ENCODE results near the gene FCER1G. TPM values are rescaled to one million over a fixed set of nuclear protein-coding genes. Genes with fewer than 3 reads are reported as not detected.

The FCER1G gene
- total RNA-seq, 2 donors from 2014 or later: 0.68 to 0.69 TPM

- DNase-seq: no peak
- H3K4me1 ChIP-seq (ENCODE audit: control insufficient read depth, insufficient read depth, low read length): no peaks in the 10 kb centered on the region
- no peak for TF ChIP-seq CTCF (conservative IDR thresholded peaks at IDR 0.05)
- peaks cover 54% of the 10 kb centered on the region for H3K36me3 ChIP-seq (ENCODE audit: control insufficient read depth, insufficient read depth, low read length)
- WGBS, 2 experiments (ENCODE audit: insufficient coverage in 1 of 2, insufficient read length in 1 of 2): 94 to 96% methylated on average over 7 to 9 of the region's 9 CpGs
- no peaks in the 10 kb centered on the region for H3K9me3 Mint-ChIP-seq
- no peaks in the 10 kb centered on the region for H3K27me3 ChIP-seq (ENCODE audit: control insufficient read depth, insufficient read depth, low read length, poor library complexity, severe bottlenecking)
- no peak overlapping the region for H3K4me3 Mint-ChIP-seq
- no peaks in the 10 kb centered on the region for H3K9me3 ChIP-seq (ENCODE audit: control insufficient read depth, low read length)
- H3K9ac ChIP-seq (ENCODE audit: extremely low read depth, low read length, poor library complexity, severe bottlenecking): no peak overlapping the region
- no peaks in the 10 kb centered on the region for H3K27me3 Mint-ChIP-seq (ENCODE audit: insufficient read depth)
- peaks cover 51% of the 10 kb centered on the region for H3K36me3 Mint-ChIP-seq (ENCODE audit: low read depth)
- H3K27ac Mint-ChIP-seq: no peak overlapping the region
- no peak overlapping the region for H3K27ac ChIP-seq (ENCODE audit: low read depth, low read length)
- no peak overlapping the region for H3K4me3 ChIP-seq (ENCODE audit: low read length)
- peaks cover 36% of the 10 kb centered on the region for H3K4me1 Mint-ChIP-seq
These were observed 726 bp upstream of the FCER1G start for GRCh38 chr1:161214369-161214768.

- Mint-ChIP-seq H3K27ac (peak overlapping the region; percentile 62), H3K9me3 (no peaks in the 10 kb centered on the region), H3K27me3 (ENCODE audit: insufficient read depth) (no peaks in the 10 kb centered on the region), H3K36me3 (ENCODE audit: low read depth) (peaks cover 38% of the 10 kb centered on the region), H3K4me3 (no peak overlapping the region), H3K4me1 (peaks cover 44% of the 10 kb centered on the region)
- DNase-seq: peak; percentile 39
- H3K4me1 ChIP-seq (ENCODE audit: control insufficient read depth, insufficient read depth, low read length): no peaks in the 10 kb centered on the region
- no peaks in the 10 kb centered on the region for H3K27me3 ChIP-seq (ENCODE audit: control insufficient read depth, insufficient read depth, low read length, poor library complexity, severe bottlenecking)
- H3K9ac ChIP-seq (ENCODE audit: extremely low read depth, low read length, poor library complexity, severe bottlenecking): no peak overlapping the region
- no peak for TF ChIP-seq CTCF (conservative IDR thresholded peaks at IDR 0.05)
- peaks cover 28% of the 10 kb centered on the region for H3K36me3 ChIP-seq (ENCODE audit: control insufficient read depth, insufficient read depth, low read length)
- H3K9me3 ChIP-seq (ENCODE audit: control insufficient read depth, low read length): no peaks in the 10 kb centered on the region
- H3K27ac ChIP-seq (ENCODE audit: low read depth, low read length): no peak overlapping the region
- H3K4me3 ChIP-seq (ENCODE audit: low read length): no peak overlapping the region
- 88 to 92% methylated on average over 4 to 7 of the region's 7 CpGs for WGBS, 2 experiments (ENCODE audit: insufficient coverage in 1 of 2, insufficient read length in 1 of 2)
These were observed 2.0 kb downstream of the FCER1G start for GRCh38 chr1:161216945-161217712.

- H3K27ac Mint-ChIP-seq: peak overlapping the region; percentile 66
- H3K27me3 Mint-ChIP-seq (ENCODE audit: insufficient read depth): no peaks in the 10 kb centered on the region
- Histone ChIP-seq H3K27ac (ENCODE audit: low read depth, low read length) (no peak overlapping the region), H3K9me3 (ENCODE audit: control insufficient read depth, low read length) (no peaks in the 10 kb centered on the region), H3K9ac (ENCODE audit: extremely low read depth, low read length, poor library complexity, severe bottlenecking) (no peak overlapping the region), H3K36me3 (ENCODE audit: control insufficient read depth, insufficient read depth, low read length) (peaks cover 22% of the 10 kb centered on the region), H3K4me3 (ENCODE audit: low read length) (no peak overlapping the region), H3K4me1 (ENCODE audit: control insufficient read depth, insufficient read depth, low read length) (no peaks in the 10 kb centered on the region), H3K27me3 (ENCODE audit: control insufficient read depth, insufficient read depth, low read length, poor library complexity, severe bottlenecking) (no peaks in the 10 kb centered on the region)
- TF ChIP-seq CTCF (conservative IDR thresholded peaks at IDR 0.05): no peak
- no peak for DNase-seq
- H3K36me3 Mint-ChIP-seq (ENCODE audit: low read depth): peaks cover 35% of the 10 kb centered on the region
- 89% methylated on average over 6 of the region's 6 CpGs; no CpG with 5 or more reads in 1 of the 2 experiments for WGBS, 2 experiments (ENCODE audit: insufficient coverage in 1 of 2, insufficient read length in 1 of 2)
- H3K4me1 Mint-ChIP-seq: peaks cover 50% of the 10 kb centered on the region
- no peaks in the 10 kb centered on the region for H3K9me3 Mint-ChIP-seq
- no peak overlapping the region for H3K4me3 Mint-ChIP-seq
These were observed 2.7 kb downstream of the FCER1G start for GRCh38 chr1:161217831-161218230.

All from endodermal cell (in vitro differentiated cells).